Measurements from ENCODE around the gene EVA1A. TPM values are rescaled to one million over a fixed set of nuclear protein-coding genes. Genes with fewer than 3 reads are reported as not detected.

EVA1A gene
- total RNA-seq, 3 donors from 2014 or later (not counting 1 experiment from before 2014, with no cell fraction given): not detected

- H3K27me3 Mint-ChIP-seq (ENCODE audit: low read depth in 2 of 2): peaks cover 24 to 57% of the 10 kb centered on the region in 2 donors
- DNase-seq (no peak), ATAC-seq (no peak)
- Histone ChIP-seq H3K9me3 (ENCODE audit: control insufficient read depth, insufficient read depth, low read length) (no peaks in the 10 kb centered on the region), H3K4me1 (ENCODE audit: control insufficient read depth, insufficient read depth, low read length) (no peaks in the 10 kb centered on the region), H3K36me3 (ENCODE audit: control insufficient read depth, insufficient read depth, low read length) (no peaks in the 10 kb centered on the region), H3K4me3 (ENCODE audit: low read length) (no peak overlapping the region), H3K27me3 (ENCODE audit: control insufficient read depth, insufficient read depth, low read length) (peaks cover 8% of the 10 kb centered on the region), H3K27ac (ENCODE audit: low read length) (no peak overlapping the region)
- H3K4me1 Mint-ChIP-seq: no peaks in the 10 kb centered on the region
- H3K27ac Mint-ChIP-seq: no peak overlapping the region
- 86% methylated on average over 1 of the region's 1 CpG for WGBS (ENCODE audit: insufficient coverage)
- intact Hi-C loops (cut with micrococcal nuclease): no loop called here
- H3K4me3 Mint-ChIP-seq: no peak overlapping the region
- no peak for TF ChIP-seq CTCF (IDR thresholded peaks at IDR 0.05)
- no peaks in the 10 kb centered on the region for H3K9me3 Mint-ChIP-seq
- no peaks in the 10 kb centered on the region for H3K36me3 Mint-ChIP-seq
Measured at GRCh38 chr2:75603477-75603876, 42.7 kb upstream of the EVA1A start.

DNA sequence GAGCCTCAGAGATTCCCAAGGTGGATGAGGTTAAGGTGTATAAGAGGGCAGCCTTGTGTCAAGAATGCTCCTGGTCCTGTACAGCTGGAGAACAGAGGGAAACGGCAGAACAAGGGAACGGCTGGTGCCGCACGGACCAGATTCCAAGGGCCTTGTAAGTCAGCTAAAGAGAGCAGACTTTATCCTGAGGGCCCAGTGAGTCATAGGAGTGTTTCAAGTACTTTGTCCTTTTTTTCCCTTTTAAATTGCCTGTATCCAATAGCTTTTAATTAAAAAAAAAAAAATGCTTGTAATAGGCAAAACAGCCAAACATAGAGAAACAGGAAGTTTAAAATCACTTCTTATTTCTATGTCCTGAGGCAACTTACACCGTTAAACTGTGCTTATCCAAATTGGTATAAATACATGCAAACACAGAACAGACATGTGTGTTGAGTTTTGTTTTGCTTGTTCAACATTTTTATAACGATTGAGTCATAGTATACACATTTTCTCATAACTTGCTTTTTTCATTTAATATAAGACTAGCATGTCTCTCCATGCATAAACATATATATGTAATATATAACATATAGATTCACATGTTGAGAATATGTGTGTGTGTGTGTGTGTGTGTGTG, 42.1 kb upstream of the EVA1A start:
- H3K36me3 ChIP-seq (ENCODE audit: control insufficient read depth, insufficient read depth, low read length): no peaks in the 10 kb centered on the region
- ATAC-seq (no peak), DNase-seq (no peak)
- no peaks in the 10 kb centered on the region for H3K4me1 Mint-ChIP-seq
- no peaks in the 10 kb centered on the region for H3K9me3 Mint-ChIP-seq
- H3K9me3 ChIP-seq (ENCODE audit: control insufficient read depth, insufficient read depth, low read length): no peaks in the 10 kb centered on the region
- no peaks in the 10 kb centered on the region for H3K36me3 Mint-ChIP-seq
- H3K27ac Mint-ChIP-seq: no peak overlapping the region
- H3K4me3 ChIP-seq (ENCODE audit: low read length): no peak overlapping the region
- peaks cover 20 to 50% of the 10 kb centered on the region in 2 donors for H3K27me3 Mint-ChIP-seq (ENCODE audit: low read depth in 2 of 2)
- 96% methylated on average over 4 of the region's 6 CpGs for WGBS (ENCODE audit: insufficient coverage)
- no peaks in the 10 kb centered on the region for H3K4me1 ChIP-seq (ENCODE audit: control insufficient read depth, insufficient read depth, low read length)
- peaks cover 2% of the 10 kb centered on the region for H3K27me3 ChIP-seq (ENCODE audit: control insufficient read depth, insufficient read depth, low read length)
- H3K27ac ChIP-seq (ENCODE audit: low read length): no peak overlapping the region
- TF ChIP-seq CTCF (IDR thresholded peaks at IDR 0.05): no peak
- H3K4me3 Mint-ChIP-seq: no peak overlapping the region
- intact Hi-C loops (cut with micrococcal nuclease): no loop called here

GRCh38 chr2:75600461-75601011, 39.8 kb upstream of the EVA1A start:
- Mint-ChIP-seq H3K9me3 (no peaks in the 10 kb centered on the region), H3K4me1 (no peaks in the 10 kb centered on the region), H3K36me3 (no peaks in the 10 kb centered on the region), H3K4me3 (no peak overlapping the region), H3K27me3 (ENCODE audit: low read depth in 2 of 2) (peaks cover 8 to 30% of the 10 kb centered on the region in 2 donors), H3K27ac (no peak overlapping the region)
- no peak for TF ChIP-seq CTCF (IDR thresholded peaks at IDR 0.05)
- intact Hi-C loops (cut with micrococcal nuclease): no loop called here
- Histone ChIP-seq H3K27ac (ENCODE audit: low read length) (no peak overlapping the region), H3K9me3 (ENCODE audit: control insufficient read depth, insufficient read depth, low read length) (no peaks in the 10 kb centered on the region), H3K4me1 (ENCODE audit: control insufficient read depth, insufficient read depth, low read length) (no peaks in the 10 kb centered on the region), H3K4me3 (ENCODE audit: low read length) (no peak overlapping the region), H3K36me3 (ENCODE audit: control insufficient read depth, insufficient read depth, low read length) (no peaks in the 10 kb centered on the region), H3K27me3 (ENCODE audit: control insufficient read depth, insufficient read depth, low read length) (no peaks in the 10 kb centered on the region)
- ATAC-seq: no peak
- no peak for DNase-seq
- 77% methylated on average over 4 of the region's 4 CpGs for WGBS (ENCODE audit: insufficient coverage)
